ENCODE data around the gene TCAF2.
A peak's percentile ranks its signal among the peaks of the same experiment; 100 is the strongest.
"Not testable (repeated sequence)": the region's sequence is repeated elsewhere in the genome, so short reads cannot be mapped to it uniquely, and the experiment has no call there.

TCAF2 gene
- total RNA-seq = 34.7 reads per million, percentile 60 among the genes with 10 or more reads in this experiment

GRCh38 chr7:143620646-143621045 is at the start of gene TCAF2:
TCAF2 (plus strand) TSS chr7:143620974.
- not testable (repeated sequence) for DNase-seq

GRCh38 chr7:143571501-143571900 is 49.3 kb upstream of the TCAF2 start, which contains the start of gene CTAGE15:
CTAGE15 (plus strand) TSS chr7:143571801; CDS start chr7:143571818, 17 bp downstream.
- not testable (repeated sequence) for DNase-seq

GRCh38 chr7:143588183-143588582 is 32.6 kb upstream of the TCAF2 start:
- not testable (repeated sequence) for DNase-seq

- not testable (repeated sequence) for DNase-seq
Measured at GRCh38 chr7:143589897-143590296, 30.9 kb upstream of the TCAF2 start.

- DNase-seq = not testable (repeated sequence)
Measured at GRCh38 chr7:143598086-143598485, 22.7 kb upstream of the TCAF2 start.

- not testable (repeated sequence) for DNase-seq
Measured at GRCh38 chr7:143603549-143603948, 17.2 kb upstream of the TCAF2 start.

GRCh38 chr7:143606088-143606487 is 14.7 kb upstream of the TCAF2 start:
- not testable (repeated sequence) for DNase-seq

GRCh38 chr7:143615545-143615944 is 5.2 kb upstream of the TCAF2 start:
- not testable (repeated sequence) for DNase-seq

- DNase-seq = not testable (repeated sequence)
Measured at GRCh38 chr7:143617204-143617603, 3.6 kb upstream of the TCAF2 start.

GRCh38 chr7:143620058-143620457 is 716 bp upstream of the TCAF2 start:
- DNase-seq = not testable (repeated sequence)

- not testable (repeated sequence) for DNase-seq
Measured at GRCh38 chr7:143621175-143621574, 401 bp downstream of the TCAF2 start.

- DNase-seq = not testable (repeated sequence)
Measured at GRCh38 chr7:143622130-143622529, 1.4 kb downstream of the TCAF2 start.

- DNase-seq = not testable (repeated sequence)
Measured at GRCh38 chr7:143630653-143631052, 9.9 kb downstream of the TCAF2 start.

- DNase-seq = not testable (repeated sequence)
Measured at GRCh38 chr7:143632506-143632905, 11.7 kb downstream of the TCAF2 start.

GRCh38 chr7:143633013-143633618 is 12.3 kb downstream of the TCAF2 start:
- DNase-seq = not testable (repeated sequence)

- not testable (repeated sequence) for DNase-seq
Measured at GRCh38 chr7:143635364-143636240, 14.8 kb downstream of the TCAF2 start.

- DNase-seq = not testable (repeated sequence)
Measured at GRCh38 chr7:143639372-143639771, 18.6 kb downstream of the TCAF2 start.

GRCh38 chr7:143640528-143641189 is 19.9 kb downstream of the TCAF2 start:
- DNase-seq = not testable (repeated sequence)

- not testable (repeated sequence) for DNase-seq
Measured at GRCh38 chr7:143646598-143646997, 25.8 kb downstream of the TCAF2 start.

GRCh38 chr7:143649902-143650301 is 29.1 kb downstream of the TCAF2 start:
- DNase-seq = not testable (repeated sequence)

GRCh38 chr7:143650447-143650846 is 29.7 kb downstream of the TCAF2 start:
- not testable (repeated sequence) for DNase-seq
